GM12878 (cell line): ENCODE measurements around the gene CDCP1. TPM values are rescaled to one million over a fixed set of nuclear protein-coding genes. Genes with fewer than 3 reads are reported as not detected.

Source experiments
- ATAC-seq: fragments of 200-7000 bp; cut with Tn5 transposase; 3 replicates; pipeline ENCODE4 v1.9.1; 2020; ENCODE audit warnings: mild to moderate bottlenecking, moderate library complexity
- BruUV-seq: library from RNA; stranded (reverse); fragments of 400-500 nt; replicated peaks from 2 replicates; lab custom pipeline; 2021; lab: Mats Ljungman, UMichigan
- CTCF ChIA-PET: fragments of 300-600 bp; sonication (Branson Sonifier 250); formaldehyde crosslinking; extraction: SDS; loops from one replicate; lab custom pipeline; 2021; ENCODE audit warnings: inconsistent platforms; lab: Yijun Ruan, JAX
- POLR2A ChIA-PET: fragments of 350-600 bp; formaldehyde crosslinking; extraction: SDS; loops from one replicate; lab custom pipeline; 2021; ENCODE audit warnings: inconsistent platforms; lab: Charles Lee
- RAD21 ChIA-PET: fragments of 300-600 bp; sonication (Branson Sonifier 250); formaldehyde crosslinking; loops from one replicate; lab custom pipeline; 2023; ENCODE audit warnings: antibody characterized with exemption; ENCODE audit not compliant: unreplicated experiment; lab: Charles Lee
- SMC1A ChIA-PET: fragments of 300-600 bp; sonication (Branson Sonifier 250); formaldehyde crosslinking; loops from one replicate; lab custom pipeline; 2023; ENCODE audit not compliant: unreplicated experiment, uncharacterized antibody; lab: Charles Lee
- DNase-seq: peaks from one replicate; pipeline ENCODE4 v3.0.0-alpha.2; 2011; ENCODE audit warnings: low read depth, low spot score
- FAIRE-seq: peaks from 3 replicates; lab custom pipeline; 2011; peaks lifted over from hg19 to GRCh38; lab: Jason Lieb, UNC
- H2AFZ ChIP-seq: 2 replicates; pipeline ENCODE4 v1.6.0; 2011; ENCODE audit warnings: low read depth, low read length, control low read depth; ENCODE audit not compliant: control insufficient read depth
- H3K27ac ChIP-seq: 2 replicates; pipeline ENCODE4 v1.5.1; 2011; ENCODE audit warnings: control low read depth; ENCODE audit not compliant: control insufficient read depth, insufficient read depth
- H3K27me3 ChIP-seq, 2 experiments: replicated peaks in 1 of 2; 2 replicates each; pipeline versions ENCODE4 v1.6.0 to v1.6.1; 2011; ENCODE audit warnings: low read length in 1 of 2; ENCODE audit not compliant: control insufficient read depth in 2 of 2, insufficient read depth in 2 of 2
- H3K36me3 ChIP-seq, 2 experiments: 2 replicates each; pipeline ENCODE4 v1.5.1; 2011; ENCODE audit warnings: low read length in 1 of 2; ENCODE audit not compliant: control insufficient read depth in 2 of 2, insufficient read depth in 2 of 2
- H3K4me1 ChIP-seq: 2 replicates; pipeline ENCODE4 v1.6.1; 2011; ENCODE audit warnings: mild to moderate bottlenecking, low read length, moderate library complexity, mixed read lengths; ENCODE audit not compliant: control insufficient read depth, insufficient read depth
- H3K4me2 ChIP-seq: 2 replicates; pipeline ENCODE4 v1.6.0; 2011; ENCODE audit warnings: control low read depth; ENCODE audit not compliant: control insufficient read depth, insufficient read depth
- H3K4me3 ChIP-seq: fragments of 200-600 bp; sonication (generic); 2 replicates; pipeline ENCODE4 v1.5.1; 2016
- H3K79me2 ChIP-seq: 2 replicates; pipeline ENCODE4 v1.6.0; 2011; ENCODE audit warnings: low read length; ENCODE audit not compliant: control insufficient read depth, insufficient read depth
- H3K9ac ChIP-seq: 2 replicates; pipeline ENCODE4 v1.8.0; 2011; ENCODE audit warnings: low read length, control low read depth, mixed read lengths; ENCODE audit not compliant: control insufficient read depth, insufficient read depth
- H3K9me3 ChIP-seq: replicated peaks from 3 replicates; pipeline ENCODE4 v1.5.1; 2011; ENCODE audit warnings: mild to moderate bottlenecking, low read length; ENCODE audit not compliant: control insufficient read depth, insufficient read depth
- H4K20me1 ChIP-seq: 2 replicates; pipeline ENCODE4 v1.6.0; 2011; ENCODE audit not compliant: control insufficient read depth, insufficient read depth
- CHD1 ChIP-seq: IDR thresholded peaks from 2 replicates; pipeline ENCODE4 v1.6.1; 2012; ENCODE audit warnings: low read depth, low read length, improper control_type of control experiment
- CREM ChIP-seq: IDR thresholded peaks from 2 replicates; pipeline ENCODE4 v1.6.1; 2014; ENCODE audit warnings: antibody characterized with exemption, low read depth
- DPF2 ChIP-seq: fragments of 450-650 bp; IDR thresholded peaks from 2 replicates; pipeline ENCODE4 v1.6.1; 2017; ENCODE audit warnings: mild to moderate bottlenecking
- IRF5 ChIP-seq: fragments of 450-650 bp; IDR thresholded peaks from 2 replicates; pipeline ENCODE4 v1.6.1; 2017; ENCODE audit warnings: borderline replicate concordance
- NFYA ChIP-seq: IDR thresholded peaks from 2 replicates; pipeline ENCODE4 v1.6.1; 2011; ENCODE audit warnings: low read depth, mild to moderate bottlenecking, low read length, improper control_type of control experiment, borderline replicate concordance
- NR2C1 ChIP-seq: fragments of 450-650 bp; IDR thresholded peaks from 2 replicates; pipeline ENCODE4 v1.6.1; 2017; ENCODE audit warnings: antibody characterized with exemption, mild to moderate bottlenecking, moderate library complexity
- RELA ChIP-seq: fragments of 450-650 bp; IDR thresholded peaks from 2 replicates; pipeline ENCODE4 v1.8.0; 2014; ENCODE audit warnings: borderline replicate concordance; ENCODE audit not compliant: partially characterized antibody
- RUNX3 ChIP-seq: IDR thresholded peaks from 2 replicates; pipeline ENCODE4 v1.6.1; 2012; ENCODE audit warnings: low read length, inconsistent platforms
- TCF3 ChIP-seq: IDR thresholded peaks from 2 replicates; pipeline ENCODE4 v1.6.1; 2012; ENCODE audit warnings: low read depth, mild to moderate bottlenecking, low read length, borderline replicate concordance; ENCODE audit not compliant: insufficient read depth
- ZZZ3 ChIP-seq: IDR thresholded peaks from 2 replicates; pipeline ENCODE4 v1.6.1; 2011; ENCODE audit warnings: low read depth; ENCODE audit not compliant: control insufficient read depth, insufficient read length
- WGBS: methylation state at CpG from one replicate; pipeline ENCODE4 v1.1.6; 2016; ENCODE audit warnings: low lambda C conversion rate; ENCODE audit not compliant: insufficient replicate concordance, insufficient coverage; ENCODE audit errors: missing lambda C conversion rate; 5-methylcytosine and 5-hydroxymethylcytosine counted together
- in situ Hi-C: fragments of 300-500 bp; cut with MboI; formaldehyde crosslinking; loops from 9 replicates; pipeline ENCODE4 v1.14.3; 2018; ENCODE audit warnings: mixed read lengths
- intact Hi-C: fragments of 100-400 bp; cut with micrococcal nuclease; formaldehyde crosslinking; loops from one replicate; pipeline ENCODE4 v1.14.2; 2022; ENCODE audit not compliant: unreplicated experiment
- polyA plus RNA-seq, 11 experiments: library from polyadenylated mRNA; depleted of rRNA in 4 of 11; unstranded in 6 of 11; stranded (reverse) in 5 of 11; fragments of >200 nt; fragmentation: Nextera tagmentation in 4 of 11; fragmentation: Illumina TruSeq in 1 of 11; extraction: Ambion mirVana in 4 of 11; extraction: Trizol in 1 of 11; gene quantifications; 1 replicate in 1 of 11; 2 replicates in 10 of 11; pipeline versions ENCODE4 v1.2.1 to v1.2.3, GENCODE V29; 2011 to 2016; ENCODE audit warnings: inconsistent platforms in 2 of 11, missing spikeins in 2 of 11, low read depth in 1 of 11
- total RNA-seq, 4 experiments: library from RNA; depleted of rRNA in 3 of 4; stranded (reverse); fragments of >200 nt in 3 of 4; fragmentation: Illumina TruSeq in 1 of 4; extraction: Trizol in 1 of 4; gene quantifications; 2 replicates each; pipeline versions ENCODE4 v1.2.1 to v1.2.3, GENCODE V29; 2013 to 2021
- TF ChIP-seq, protein P1 (sequence below): fragments of 150-350 bp; IDR thresholded peaks from 2 replicates; pipeline ENCODE4 v1.6.1; 2014; ENCODE audit warnings: mild to moderate bottlenecking, low read depth, low read length
- TF ChIP-seq, protein P2 (sequence below): fragments of 450-650 bp; IDR thresholded peaks from 2 replicates; pipeline ENCODE4 v1.6.1; 2017; ENCODE audit warnings: mild to moderate bottlenecking, moderate library complexity

Gene CDCP1
- total and polyA plus RNA-seq, 10 of the 15 experiments (the other 5 are each of a cell fraction or from before 2014, with no cell fraction given) = 0.35 to 2.2 (median 0.86) TPM

DNA sequence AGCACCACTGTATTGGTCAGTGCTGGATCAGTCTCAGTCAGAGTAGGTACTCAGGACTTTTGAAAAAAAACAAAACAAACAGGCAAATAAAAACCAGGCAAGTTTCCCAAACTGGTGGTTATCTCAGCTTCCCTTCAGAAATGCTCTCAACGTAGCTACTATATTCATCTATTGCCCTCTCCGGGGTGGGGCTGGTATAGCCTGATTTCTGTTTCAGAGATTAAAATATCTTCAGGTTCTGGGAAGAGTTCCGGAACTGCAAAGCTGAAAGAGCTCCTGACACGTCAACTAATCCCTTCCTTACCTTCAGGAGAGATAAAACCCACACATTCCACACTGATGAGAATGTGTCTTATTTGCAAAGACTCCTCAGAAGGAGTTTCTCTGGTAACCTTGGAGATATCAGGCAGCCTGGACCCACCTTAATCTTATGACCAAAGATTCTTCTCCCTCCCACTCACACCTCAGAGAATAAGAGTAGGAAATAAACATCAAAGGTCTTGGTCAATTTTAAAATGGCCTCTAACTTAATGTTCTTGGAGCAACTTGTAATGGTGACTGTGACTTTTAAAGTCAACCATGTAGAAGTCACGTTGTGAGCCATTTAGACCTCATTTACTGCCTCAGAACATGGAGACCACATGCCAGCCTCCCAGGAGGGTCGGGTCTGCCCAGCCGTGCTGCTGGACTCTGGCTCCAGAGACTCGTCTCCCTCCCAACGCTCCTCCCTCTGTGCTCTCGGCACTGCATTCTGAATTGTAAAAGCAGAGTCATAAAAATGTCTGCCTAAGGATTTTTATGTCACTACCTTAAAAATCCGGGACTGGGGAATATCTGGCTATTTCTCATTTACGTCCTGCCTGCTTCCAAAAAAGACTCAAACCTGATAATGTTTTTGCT is 53.8 kb downstream of the CDCP1 start:
- TF ChIP-seq IRF5 (no peak), RELA (no peak), ZZZ3 (no peak), TCF3 (no peak), NFYA (no peak), NR2C1 (no peak), CHD1 (no peak), RUNX3 (no peak), CREM (no peak), DPF2 (no peak)
- TF ChIP-seq, protein P1, sequence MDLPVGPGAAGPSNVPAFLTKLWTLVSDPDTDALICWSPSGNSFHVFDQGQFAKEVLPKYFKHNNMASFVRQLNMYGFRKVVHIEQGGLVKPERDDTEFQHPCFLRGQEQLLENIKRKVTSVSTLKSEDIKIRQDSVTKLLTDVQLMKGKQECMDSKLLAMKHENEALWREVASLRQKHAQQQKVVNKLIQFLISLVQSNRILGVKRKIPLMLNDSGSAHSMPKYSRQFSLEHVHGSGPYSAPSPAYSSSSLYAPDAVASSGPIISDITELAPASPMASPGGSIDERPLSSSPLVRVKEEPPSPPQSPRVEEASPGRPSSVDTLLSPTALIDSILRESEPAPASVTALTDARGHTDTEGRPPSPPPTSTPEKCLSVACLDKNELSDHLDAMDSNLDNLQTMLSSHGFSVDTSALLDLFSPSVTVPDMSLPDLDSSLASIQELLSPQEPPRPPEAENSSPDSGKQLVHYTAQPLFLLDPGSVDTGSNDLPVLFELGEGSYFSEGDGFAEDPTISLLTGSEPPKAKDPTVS = no peak
- TF ChIP-seq, protein P2, sequence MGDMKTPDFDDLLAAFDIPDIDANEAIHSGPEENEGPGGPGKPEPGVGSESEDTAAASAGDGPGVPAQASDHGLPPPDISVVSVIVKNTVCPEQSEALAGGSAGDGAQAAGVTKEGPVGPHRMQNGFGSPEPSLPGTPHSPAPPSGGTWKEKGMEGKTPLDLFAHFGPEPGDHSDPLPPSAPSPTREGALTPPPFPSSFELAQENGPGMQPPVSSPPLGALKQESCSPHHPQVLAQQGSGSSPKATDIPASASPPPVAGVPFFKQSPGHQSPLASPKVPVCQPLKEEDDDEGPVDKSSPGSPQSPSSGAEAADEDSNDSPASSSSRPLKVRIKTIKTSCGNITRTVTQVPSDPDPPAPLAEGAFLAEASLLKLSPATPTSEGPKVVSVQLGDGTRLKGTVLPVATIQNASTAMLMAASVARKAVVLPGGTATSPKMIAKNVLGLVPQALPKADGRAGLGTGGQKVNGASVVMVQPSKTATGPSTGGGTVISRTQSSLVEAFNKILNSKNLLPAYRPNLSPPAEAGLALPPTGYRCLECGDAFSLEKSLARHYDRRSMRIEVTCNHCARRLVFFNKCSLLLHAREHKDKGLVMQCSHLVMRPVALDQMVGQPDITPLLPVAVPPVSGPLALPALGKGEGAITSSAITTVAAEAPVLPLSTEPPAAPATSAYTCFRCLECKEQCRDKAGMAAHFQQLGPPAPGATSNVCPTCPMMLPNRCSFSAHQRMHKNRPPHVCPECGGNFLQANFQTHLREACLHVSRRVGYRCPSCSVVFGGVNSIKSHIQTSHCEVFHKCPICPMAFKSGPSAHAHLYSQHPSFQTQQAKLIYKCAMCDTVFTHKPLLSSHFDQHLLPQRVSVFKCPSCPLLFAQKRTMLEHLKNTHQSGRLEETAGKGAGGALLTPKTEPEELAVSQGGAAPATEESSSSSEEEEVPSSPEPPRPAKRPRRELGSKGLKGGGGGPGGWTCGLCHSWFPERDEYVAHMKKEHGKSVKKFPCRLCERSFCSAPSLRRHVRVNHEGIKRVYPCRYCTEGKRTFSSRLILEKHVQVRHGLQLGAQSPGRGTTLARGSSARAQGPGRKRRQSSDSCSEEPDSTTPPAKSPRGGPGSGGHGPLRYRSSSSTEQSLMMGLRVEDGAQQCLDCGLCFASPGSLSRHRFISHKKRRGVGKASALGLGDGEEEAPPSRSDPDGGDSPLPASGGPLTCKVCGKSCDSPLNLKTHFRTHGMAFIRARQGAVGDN = no peak
- Histone ChIP-seq H3K4me3 (no peak overlapping the region), H4K20me1 (no peaks in the 10 kb centered on the region), H3K27ac (no peak overlapping the region), H3K9ac (no peak overlapping the region), H3K4me2 (no peak overlapping the region), H3K9me3 (no peaks in the 10 kb centered on the region; the same call in 2 of the 3 replicates), H3K27me3 (no peaks in the 10 kb centered on the region; a peak in 2 of 4 replicates), H2AFZ (no peak overlapping the region), H3K4me1 (no peaks in the 10 kb centered on the region), H3K79me2 (no peaks in the 10 kb centered on the region), H3K36me3 (no peaks in the 10 kb centered on the region)
- DNase-seq = no peak
- ATAC-seq = no peak
- POLR2A ChIA-PET = interaction anchor here (0.6 to 1.5 kb wide), 2 partner anchors 9 to 12 kb away, joined by 4 read pairs; no protein-coding TSS in a partner anchor
- BruUV-seq = no TSS peak
- FAIRE-seq = no peak
- 16% methylated on average over 12 of the region's 12 CpGs for WGBS
- in situ Hi-C loops (no loop called here), intact Hi-C loops (no loop called here)
- CTCF ChIA-PET = interaction anchor here (0.7 to 1.0 kb wide), 2 partner anchors 13 to 28 kb away, joined by 3 read pairs; no protein-coding TSS in a partner anchor
- RAD21 ChIA-PET = no interaction called here
- SMC1A ChIA-PET = interaction anchor here (0.8 to 1.8 kb wide), 3 partner anchors 23 to 46 kb away, joined by 3 to 4 read pairs (median 3); no protein-coding TSS in a partner anchor
